Hepatocyte (in vitro differentiated cells): ENCODE results near the gene ANKRD44. TPM values are rescaled to one million over a fixed set of nuclear protein-coding genes. Genes with fewer than 3 reads are reported as not detected.

Source experiments
- DNase-seq: peaks from one replicate; pipeline ENCODE4 v3.0.0-alpha.2; 2016; ENCODE audit warnings: low spot score
- H2AFZ ChIP-seq: fragments of 200-600 bp; sonication (generic); 2 replicates; pipeline ENCODE4 v1.6.0; 2016; ENCODE audit warnings: antibody characterized with exemption, mild to moderate bottlenecking
- H3K27ac ChIP-seq: fragments of 200-600 bp; sonication (generic); 2 replicates; pipeline ENCODE4 v1.5.1; 2016; ENCODE audit warnings: mild to moderate bottlenecking
- H3K27me3 ChIP-seq: fragments of 200-600 bp; sonication (generic); 2 replicates; pipeline ENCODE4 v1.6.1; 2016
- H3K36me3 ChIP-seq: fragments of 200-600 bp; sonication (generic); replicated peaks from 2 replicates; pipeline ENCODE4 v1.5.1; 2016; ENCODE audit warnings: low read depth; ENCODE audit not compliant: insufficient read depth
- H3K4me1 ChIP-seq: fragments of 200-600 bp; sonication (generic); 2 replicates; pipeline ENCODE4 v1.5.1; 2016; ENCODE audit warnings: mild to moderate bottlenecking, moderate library complexity; ENCODE audit not compliant: insufficient read depth
- H3K4me2 ChIP-seq: fragments of 200-600 bp; sonication (generic); 2 replicates; pipeline ENCODE4 v1.6.0; 2016
- H3K4me3 ChIP-seq: fragments of 200-600 bp; sonication (generic); 2 replicates; pipeline ENCODE4 v1.5.1; 2016; ENCODE audit warnings: mild to moderate bottlenecking
- H3K79me2 ChIP-seq: fragments of 200-600 bp; sonication (generic); 2 replicates; pipeline ENCODE4 v1.6.0; 2017; ENCODE audit warnings: mild to moderate bottlenecking
- H3K9me2 ChIP-seq: fragments of 200-600 bp; sonication (generic); replicated peaks from 2 replicates; pipeline ENCODE4 v1.6.0; 2017; ENCODE audit warnings: mild to moderate bottlenecking; ENCODE audit not compliant: insufficient read depth
- H3K9me3 ChIP-seq: fragments of 200-600 bp; sonication (generic); 2 replicates; pipeline ENCODE4 v1.5.1; 2016; ENCODE audit warnings: low read depth, mild to moderate bottlenecking
- H4K20me1 ChIP-seq: fragments of 200-600 bp; sonication (generic); 2 replicates; pipeline ENCODE4 v1.6.0; 2016; ENCODE audit warnings: mild to moderate bottlenecking; ENCODE audit not compliant: insufficient read depth, poor library complexity, severe bottlenecking
- EZH2 ChIP-seq: fragments of 200-600 bp; sonication (generic); IDR thresholded peaks from 2 replicates; pipeline ENCODE4 v1.6.1; 2016; ENCODE audit warnings: antibody characterized with exemption, mild to moderate bottlenecking, borderline replicate concordance
- EZH2phosphoT487 ChIP-seq: fragments of 200-600 bp; sonication (generic); IDR thresholded peaks from one replicate; pipeline ENCODE4 v1.6.1; 2018; ENCODE audit warnings: antibody characterized with exemption, mild to moderate bottlenecking, low read depth, moderate library complexity; ENCODE audit not compliant: unreplicated experiment, severe bottlenecking
- WGBS: methylation state at CpG from one replicate; pipeline ENCODE4 v1.1.6; 2016; ENCODE audit warnings: low lambda C conversion rate; ENCODE audit errors: missing lambda C conversion rate; 5-methylcytosine and 5-hydroxymethylcytosine counted together
- polyA plus RNA-seq: library from polyadenylated mRNA; unstranded; fragments of >200 nt; fragmentation: Nextera tagmentation; extraction: Ambion mirVana; gene quantifications from 2 replicates; pipeline ENCODE4 v1.2.1, GENCODE V29; 2016
- total RNA-seq: library from RNA; depleted of rRNA; stranded (reverse); fragments of >200 nt; gene quantifications from 2 replicates; pipeline ENCODE4 v1.2.3, GENCODE V29; 2014
- TF ChIP-seq, protein P1 (sequence below): fragments of 200-600 bp; sonication (generic); IDR thresholded peaks from 2 replicates; pipeline ENCODE4 v1.5.1; 2016; ENCODE audit warnings: antibody characterized with exemption, mild to moderate bottlenecking; ENCODE audit not compliant: poor library complexity

Gene ANKRD44
- total RNA-seq (5.9 and 7.5 TPM in 2 replicates), polyA plus RNA-seq (1.7 and 9.1 TPM in 2 replicates)

DNA sequence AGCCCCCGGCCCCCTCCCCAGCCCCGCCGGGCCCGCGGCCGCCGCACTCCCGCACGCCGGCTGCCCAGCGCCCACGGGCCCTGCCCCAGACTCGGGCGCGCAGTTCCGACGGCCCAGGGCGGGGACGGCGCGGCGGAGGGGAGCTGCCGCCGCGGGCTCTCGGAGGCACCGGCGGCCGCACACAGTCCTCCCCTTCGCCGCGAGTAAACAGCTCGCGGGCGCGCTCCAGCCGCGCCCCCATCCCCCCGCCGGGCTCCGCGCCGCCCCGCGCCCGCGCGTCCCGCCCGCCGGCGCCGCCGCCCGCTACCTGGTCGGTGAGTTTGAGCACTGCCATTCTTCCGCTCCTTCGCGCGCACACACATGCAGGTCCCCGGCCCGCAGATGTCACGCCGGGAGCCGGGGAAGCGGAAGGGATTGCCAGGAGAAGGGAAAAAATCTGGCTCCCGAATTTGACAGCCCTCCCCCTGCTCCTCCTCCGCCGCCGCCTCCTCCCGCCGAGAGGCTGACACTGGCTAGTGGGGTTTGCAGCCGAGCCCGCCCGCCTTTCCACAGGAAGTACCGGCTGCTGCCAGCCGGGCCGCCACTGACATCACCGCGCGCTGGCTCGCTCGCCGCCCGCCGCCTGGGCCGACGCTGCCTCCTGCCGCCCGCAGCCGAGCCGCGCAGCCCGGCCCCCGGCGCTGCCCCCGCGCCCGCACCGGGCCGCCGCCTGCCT is at the start of gene ANKRD44:
TSS of gene ANKRD44 (minus strand) at position 510 of the 715 bp plus-strand sequence. CDS start at position 334, 176 bp downstream.
- peak within 1 kb of the TSS; percentile 96 for H3K4me3 ChIP-seq
- no peaks in the 10 kb centered on the region for H3K36me3 ChIP-seq
- peaks cover 5% of the 10 kb centered on the region for H3K27me3 ChIP-seq
- peak within 1 kb of the TSS; percentile 96 for H3K4me2 ChIP-seq
- 0% methylated on average over 20 of the region's 102 CpGs for WGBS
- peak within 1 kb of the TSS; percentile 82 for H3K27ac ChIP-seq
- peak within 1 kb of the TSS; percentile 99 for H2AFZ ChIP-seq
- no peaks in the 10 kb centered on the region for H3K9me2 ChIP-seq
- no peaks in the 10 kb centered on the region for H3K9me3 ChIP-seq
- H4K20me1 ChIP-seq: no peaks in the 10 kb centered on the region
- no peak for TF ChIP-seq EZH2
- TF ChIP-seq, protein P1, sequence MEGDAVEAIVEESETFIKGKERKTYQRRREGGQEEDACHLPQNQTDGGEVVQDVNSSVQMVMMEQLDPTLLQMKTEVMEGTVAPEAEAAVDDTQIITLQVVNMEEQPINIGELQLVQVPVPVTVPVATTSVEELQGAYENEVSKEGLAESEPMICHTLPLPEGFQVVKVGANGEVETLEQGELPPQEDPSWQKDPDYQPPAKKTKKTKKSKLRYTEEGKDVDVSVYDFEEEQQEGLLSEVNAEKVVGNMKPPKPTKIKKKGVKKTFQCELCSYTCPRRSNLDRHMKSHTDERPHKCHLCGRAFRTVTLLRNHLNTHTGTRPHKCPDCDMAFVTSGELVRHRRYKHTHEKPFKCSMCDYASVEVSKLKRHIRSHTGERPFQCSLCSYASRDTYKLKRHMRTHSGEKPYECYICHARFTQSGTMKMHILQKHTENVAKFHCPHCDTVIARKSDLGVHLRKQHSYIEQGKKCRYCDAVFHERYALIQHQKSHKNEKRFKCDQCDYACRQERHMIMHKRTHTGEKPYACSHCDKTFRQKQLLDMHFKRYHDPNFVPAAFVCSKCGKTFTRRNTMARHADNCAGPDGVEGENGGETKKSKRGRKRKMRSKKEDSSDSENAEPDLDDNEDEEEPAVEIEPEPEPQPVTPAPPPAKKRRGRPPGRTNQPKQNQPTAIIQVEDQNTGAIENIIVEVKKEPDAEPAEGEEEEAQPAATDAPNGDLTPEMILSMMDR: peak; percentile 26
- no peaks in the 10 kb centered on the region for H3K4me1 ChIP-seq
- H3K79me2 ChIP-seq: no peaks in the 10 kb centered on the region
- peak; percentile 94 for DNase-seq

DNA sequence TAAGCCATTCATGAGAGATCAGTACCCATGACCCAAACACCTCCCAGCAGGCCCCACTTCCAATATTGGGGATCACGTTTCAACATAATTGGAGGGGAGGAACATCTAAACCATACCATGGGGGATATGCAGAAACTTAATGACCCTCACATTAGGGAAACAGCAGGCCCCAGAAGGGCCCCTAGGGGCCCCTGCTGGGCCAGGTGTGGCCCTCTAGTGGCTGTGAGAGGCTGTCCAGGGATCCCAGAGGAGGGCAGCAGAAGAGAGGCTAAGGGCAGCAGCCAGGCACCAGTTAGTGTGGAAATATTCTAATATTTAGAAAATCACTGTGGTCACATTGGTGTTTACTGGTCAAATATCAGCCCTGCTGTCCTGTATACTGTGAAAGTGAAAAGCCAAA is 49.3 kb upstream of the ANKRD44 start:
- H3K9me2 ChIP-seq: no peaks in the 10 kb centered on the region
- H3K9me3 ChIP-seq: no peaks in the 10 kb centered on the region
- no peak overlapping the region for H3K4me3 ChIP-seq
- no peak for DNase-seq
- H2AFZ ChIP-seq: no peak overlapping the region
- WGBS: 82% methylated on average over 1 of the region's 1 CpG
- no peaks in the 10 kb centered on the region for H4K20me1 ChIP-seq
- no peaks in the 10 kb centered on the region for H3K27me3 ChIP-seq
- TF ChIP-seq EZH2 (no peak), EZH2phosphoT487 (no peak)
- TF ChIP-seq, protein P1: no peak
- H3K79me2 ChIP-seq: no peaks in the 10 kb centered on the region
- H3K4me1 ChIP-seq: peaks cover 3% of the 10 kb centered on the region
- no peak overlapping the region for H3K4me2 ChIP-seq
- no peaks in the 10 kb centered on the region for H3K36me3 ChIP-seq
- H3K27ac ChIP-seq: no peak overlapping the region

DNA sequence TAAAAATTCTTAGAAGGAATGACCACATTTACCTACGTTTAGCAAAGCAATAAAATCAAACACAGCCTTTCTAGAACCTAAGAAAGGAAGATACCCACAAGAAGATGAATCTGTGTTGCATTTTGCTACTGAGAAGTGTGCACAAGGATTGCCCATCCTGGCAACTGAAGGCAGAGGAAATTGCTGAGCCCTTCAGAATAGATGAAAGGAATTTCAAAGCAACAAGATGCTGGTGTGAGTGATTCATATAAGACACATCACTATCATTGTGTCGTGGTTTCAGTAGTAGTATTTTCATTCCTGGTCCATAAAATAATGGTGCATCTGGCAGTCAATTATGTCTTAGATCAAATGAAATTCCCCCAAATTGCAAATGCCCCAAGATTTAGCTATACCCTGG is 48.4 kb upstream of the ANKRD44 start:
- no peak for DNase-seq
- TF ChIP-seq EZH2phosphoT487 (no peak), EZH2 (no peak)
- TF ChIP-seq, protein P1: no peak
- H3K4me1 ChIP-seq: peaks cover 6% of the 10 kb centered on the region
- no peak overlapping the region for H3K4me3 ChIP-seq
- no peak overlapping the region for H2AFZ ChIP-seq
- no peaks in the 10 kb centered on the region for H3K79me2 ChIP-seq
- no peaks in the 10 kb centered on the region for H3K9me3 ChIP-seq
- 52% methylated on average over 2 of the region's 2 CpGs for WGBS
- no peaks in the 10 kb centered on the region for H3K27me3 ChIP-seq
- no peaks in the 10 kb centered on the region for H3K36me3 ChIP-seq
- no peaks in the 10 kb centered on the region for H3K9me2 ChIP-seq
- no peak overlapping the region for H3K27ac ChIP-seq
- H4K20me1 ChIP-seq: no peaks in the 10 kb centered on the region
- no peak overlapping the region for H3K4me2 ChIP-seq
